ENCODE data around the gene F12.

The F12 gene

GRCh38 chr5:177410575-177410974 lies 1.2 kb upstream of the F12 start:
- Histone ChIP-seq H3K4me1 (ENCODE audit: control insufficient read depth in 5 of 5, insufficient read depth in 5 of 5, low read length in 5 of 5) (peaks cover 0 to 4% (median 0%) of the 10 kb centered on the region in 5 donors), H3K4me3 (ENCODE audit: low read depth in 1 of 5, low read length in 5 of 5) (no peak overlapping the region), H3K27me3 (ENCODE audit: control insufficient read depth in 5 of 5, insufficient read depth in 4 of 5, low read length in 5 of 5) (peaks cover 0 to under 1% (median 0%) of the 10 kb centered on the region in 5 donors), H3K36me3 (ENCODE audit: control insufficient read depth in 5 of 5, insufficient read depth in 5 of 5, low read length in 5 of 5) (no peaks in the 10 kb centered on the region), H3K9ac (ENCODE audit: low read length in 5 of 5) (no peak overlapping the region), H3K27ac (ENCODE audit: low read depth, low read length) (no peak overlapping the region), H3K9me3 (ENCODE audit: control insufficient read depth in 5 of 5, low read length in 5 of 5) (no peaks in the 10 kb centered on the region)

GRCh38 chr5:177405805-177406204 lies 3.6 kb downstream of the F12 start:
- Histone ChIP-seq H3K36me3 (ENCODE audit: control insufficient read depth in 5 of 5, insufficient read depth in 5 of 5, low read length in 5 of 5) (no peaks in the 10 kb centered on the region), H3K9me3 (ENCODE audit: control insufficient read depth in 5 of 5, low read length in 5 of 5) (no peaks in the 10 kb centered on the region), H3K9ac (ENCODE audit: low read length in 5 of 5) (no peak overlapping the region), H3K4me3 (ENCODE audit: low read depth in 1 of 5, low read length in 5 of 5) (no peak overlapping the region), H3K27ac (ENCODE audit: low read depth, low read length) (no peak overlapping the region), H3K4me1 (ENCODE audit: control insufficient read depth in 5 of 5, insufficient read depth in 5 of 5, low read length in 5 of 5) (peaks cover 0 to 39% (median 28%) of the 10 kb centered on the region in 5 donors), H3K27me3 (ENCODE audit: control insufficient read depth in 5 of 5, insufficient read depth in 4 of 5, low read length in 5 of 5) (peaks cover 21 to 34% (median 26%) of the 10 kb centered on the region in 5 donors)

GRCh38 chr5:177405312-177405711 lies 4.1 kb downstream of the F12 start:
- Histone ChIP-seq H3K4me3 (ENCODE audit: low read depth in 1 of 5, low read length in 5 of 5) (no peak overlapping the region), H3K9ac (ENCODE audit: low read length in 5 of 5) (no peak overlapping the region), H3K36me3 (ENCODE audit: control insufficient read depth in 5 of 5, insufficient read depth in 5 of 5, low read length in 5 of 5) (no peaks in the 10 kb centered on the region), H3K9me3 (ENCODE audit: control insufficient read depth in 5 of 5, low read length in 5 of 5) (no peaks in the 10 kb centered on the region), H3K27ac (ENCODE audit: low read depth, low read length) (no peak overlapping the region), H3K27me3 (ENCODE audit: control insufficient read depth in 5 of 5, insufficient read depth in 4 of 5, low read length in 5 of 5) (peaks cover 24 to 39% (median 31%) of the 10 kb centered on the region in 5 donors), H3K4me1 (ENCODE audit: control insufficient read depth in 5 of 5, insufficient read depth in 5 of 5, low read length in 5 of 5) (peaks cover 0 to 42% (median 31%) of the 10 kb centered on the region in 5 donors)

GRCh38 chr5:177404641-177405179 lies 4.7 kb downstream of the F12 start:
- H3K27me3 ChIP-seq (ENCODE audit: control insufficient read depth in 5 of 5, insufficient read depth in 4 of 5, low read length in 5 of 5) = peaks cover 31 to 45% (median 37%) of the 10 kb centered on the region in 5 donors
- H3K9ac ChIP-seq (ENCODE audit: low read length in 5 of 5) = peak overlapping the region in 2 of 5 donors; percentile 51 to 71
- peak overlapping the region in 3 of 5 donors; percentile 62 to 71 (median 69) for H3K4me3 ChIP-seq (ENCODE audit: low read depth in 1 of 5, low read length in 5 of 5)
- H3K36me3 ChIP-seq (ENCODE audit: control insufficient read depth in 5 of 5, insufficient read depth in 5 of 5, low read length in 5 of 5) = no peaks in the 10 kb centered on the region
- peaks cover 0 to 48% (median 37%) of the 10 kb centered on the region in 5 donors for H3K4me1 ChIP-seq (ENCODE audit: control insufficient read depth in 5 of 5, insufficient read depth in 5 of 5, low read length in 5 of 5)
- H3K27ac ChIP-seq (ENCODE audit: low read depth, low read length) = no peak overlapping the region
- no peaks in the 10 kb centered on the region for H3K9me3 ChIP-seq (ENCODE audit: control insufficient read depth in 5 of 5, low read length in 5 of 5)

- H3K9ac ChIP-seq (ENCODE audit: low read length in 5 of 5) = peak overlapping the region in 3 of 5 donors; percentile 23 to 71 (median 51)
- no peaks in the 10 kb centered on the region for H3K9me3 ChIP-seq (ENCODE audit: control insufficient read depth in 5 of 5, low read length in 5 of 5)
- peak overlapping the region in 4 of 5 donors; percentile 59 to 71 (median 66) for H3K4me3 ChIP-seq (ENCODE audit: low read depth in 1 of 5, low read length in 5 of 5)
- H3K27ac ChIP-seq (ENCODE audit: low read depth, low read length) = no peak overlapping the region
- H3K4me1 ChIP-seq (ENCODE audit: control insufficient read depth in 5 of 5, insufficient read depth in 5 of 5, low read length in 5 of 5) = peaks cover 0 to 48% (median 38%) of the 10 kb centered on the region in 5 donors
- peaks cover 36 to 51% (median 42%) of the 10 kb centered on the region in 5 donors for H3K27me3 ChIP-seq (ENCODE audit: control insufficient read depth in 5 of 5, insufficient read depth in 4 of 5, low read length in 5 of 5)
- H3K36me3 ChIP-seq (ENCODE audit: control insufficient read depth in 5 of 5, insufficient read depth in 5 of 5, low read length in 5 of 5) = no peaks in the 10 kb centered on the region
Measured at GRCh38 chr5:177403792-177404640, 5.3 kb downstream of the F12 start.

- Histone ChIP-seq H3K36me3 (ENCODE audit: control insufficient read depth in 5 of 5, insufficient read depth in 5 of 5, low read length in 5 of 5) (no peaks in the 10 kb centered on the region), H3K27me3 (ENCODE audit: control insufficient read depth in 5 of 5, insufficient read depth in 4 of 5, low read length in 5 of 5) (peaks cover 40 to 53% (median 42%) of the 10 kb centered on the region in 5 donors), H3K27ac (ENCODE audit: low read depth, low read length) (no peak overlapping the region), H3K4me3 (ENCODE audit: low read depth in 1 of 5, low read length in 5 of 5) (peak overlapping the region in 4 of 5 donors; percentile 27 to 71 (median 66)), H3K4me1 (ENCODE audit: control insufficient read depth in 5 of 5, insufficient read depth in 5 of 5, low read length in 5 of 5) (peaks cover 0 to 48% (median 38%) of the 10 kb centered on the region in 5 donors), H3K9ac (ENCODE audit: low read length in 5 of 5) (peak overlapping the region in 1 of 5 donors; percentile 71), H3K9me3 (ENCODE audit: control insufficient read depth in 5 of 5, low read length in 5 of 5) (no peaks in the 10 kb centered on the region)
Measured at GRCh38 chr5:177403102-177403791, 6.1 kb downstream of the F12 start.

- Histone ChIP-seq H3K27ac (ENCODE audit: low read depth, low read length) (no peak overlapping the region), H3K4me3 (ENCODE audit: low read depth in 1 of 5, low read length in 5 of 5) (peak overlapping the region in 3 of 5 donors; percentile 9 to 62 (median 24)), H3K36me3 (ENCODE audit: control insufficient read depth in 5 of 5, insufficient read depth in 5 of 5, low read length in 5 of 5) (no peaks in the 10 kb centered on the region), H3K4me1 (ENCODE audit: control insufficient read depth in 5 of 5, insufficient read depth in 5 of 5, low read length in 5 of 5) (peaks cover 0 to 48% (median 38%) of the 10 kb centered on the region in 5 donors), H3K9me3 (ENCODE audit: control insufficient read depth in 5 of 5, low read length in 5 of 5) (no peaks in the 10 kb centered on the region), H3K9ac (ENCODE audit: low read length in 5 of 5) (no peak overlapping the region), H3K27me3 (ENCODE audit: control insufficient read depth in 5 of 5, insufficient read depth in 4 of 5, low read length in 5 of 5) (peaks cover 42 to 60% (median 48%) of the 10 kb centered on the region in 5 donors)
Measured at GRCh38 chr5:177402271-177403043, 6.9 kb downstream of the F12 start.

- Histone ChIP-seq H3K4me3 (ENCODE audit: low read depth in 1 of 5, low read length in 5 of 5) (no peak within 1 kb of the TSS), H3K27ac (ENCODE audit: low read depth, low read length) (no peak within 1 kb of the TSS), H3K9ac (ENCODE audit: low read length in 5 of 5) (no peak within 1 kb of the TSS), H3K4me1 (ENCODE audit: control insufficient read depth in 5 of 5, insufficient read depth in 5 of 5, low read length in 5 of 5) (peaks cover 0 to 40% (median 38%) of the 10 kb centered on the region in 5 donors), H3K9me3 (ENCODE audit: control insufficient read depth in 5 of 5, low read length in 5 of 5) (no peaks in the 10 kb centered on the region), H3K36me3 (ENCODE audit: control insufficient read depth in 5 of 5, insufficient read depth in 5 of 5, low read length in 5 of 5) (no peaks in the 10 kb centered on the region), H3K27me3 (ENCODE audit: control insufficient read depth in 5 of 5, insufficient read depth in 4 of 5, low read length in 5 of 5) (peaks cover 42 to 62% (median 59%) of the 10 kb centered on the region in 5 donors)
Measured at GRCh38 chr5:177399997-177400868, 9.1 kb downstream of the F12 start, which contains the start of gene PFN3. Gene PFN3 (minus strand): TSS chr5:177400661. CDS start chr5:177400576, 85 bp downstream.

Measured in subcutaneous abdominal adipose tissue (tissue), 5 donors.